ENCODE results near the gene SLC48A1. TPM values are rescaled to one million over a fixed set of nuclear protein-coding genes. Genes with fewer than 3 reads are reported as not detected.

SLC48A1 gene
- polyA plus RNA-seq, 3 donors, result 9.4 to 19.6 (median 15.8) TPM

DNA sequence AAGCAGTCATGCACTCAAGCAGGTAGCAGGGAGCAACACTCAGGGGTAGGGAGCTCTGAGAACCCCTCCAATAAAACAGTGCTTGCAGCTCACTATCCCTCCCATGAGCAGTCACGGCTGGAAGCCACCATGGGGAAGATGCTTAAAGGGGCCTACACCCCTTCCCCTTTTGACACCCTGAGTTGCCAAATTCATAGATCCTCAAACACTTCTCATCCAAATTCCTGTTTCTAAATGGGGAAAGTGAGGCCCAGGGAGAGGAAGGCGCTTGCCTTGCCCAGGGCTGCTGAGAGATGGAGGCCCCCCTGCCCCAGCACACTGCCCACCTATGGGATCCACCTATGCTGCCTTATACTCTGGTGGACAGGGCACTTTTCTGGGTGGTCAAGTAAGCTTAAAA is 40.5 kb upstream of the SLC48A1 start:
- H3K79me2 ChIP-seq (ENCODE audit: insufficient read depth, low read length), result no peaks in the 10 kb centered on the region
- DNase-seq, result peak in 2 of 3 donors; percentile 14 to 39

DNA sequence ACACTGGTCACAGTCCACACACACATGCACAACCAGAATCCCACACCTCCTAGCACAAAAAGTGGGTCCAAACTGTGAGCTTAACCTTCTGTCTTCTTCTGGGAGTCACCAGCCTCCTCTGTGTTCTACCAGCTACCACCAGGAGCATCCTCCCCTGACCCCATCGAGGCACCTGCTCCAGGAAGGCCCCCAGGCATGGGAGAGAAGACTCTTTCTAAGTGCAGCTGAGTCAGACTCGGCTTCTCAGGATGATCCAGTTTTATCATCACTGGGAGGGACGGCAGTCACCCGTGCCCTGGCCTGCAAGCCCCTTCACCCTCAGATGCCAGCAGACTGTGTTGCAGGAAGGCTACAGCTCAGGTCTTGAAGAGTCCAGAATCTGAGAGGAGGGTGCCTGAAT is 39.9 kb upstream of the SLC48A1 start:
- intact Hi-C loops (cut with micrococcal nuclease), result no loop called here
- H2AFZ ChIP-seq (ENCODE audit: insufficient read depth, low read depth, low read length, poor library complexity, severe bottlenecking), result no peak overlapping the region
- H3K36me3 ChIP-seq (replicated peaks in 1 of 2; ENCODE audit: control insufficient read depth in 1 of 2, insufficient read depth in 2 of 2, low read length in 2 of 2), result peaks cover 0 to 7% of the 10 kb centered on the region in 2 donors
- H3K9me3 Mint-ChIP-seq, result no peaks in the 10 kb centered on the region
- H3K9ac ChIP-seq (ENCODE audit: insufficient read depth, low read length, poor library complexity, severe bottlenecking), result no peak overlapping the region
- no peaks in the 10 kb centered on the region for H3K9me3 ChIP-seq (replicated peaks in 1 of 2; ENCODE audit: control insufficient read depth in 1 of 2, insufficient read depth in 1 of 2, low read length in 2 of 2)
- H3K27ac ChIP-seq (ENCODE audit: low read depth in 1 of 2, low read length in 2 of 2), result no peak overlapping the region
- DNase-seq, result no peak
- TF ChIP-seq, protein P1, sequence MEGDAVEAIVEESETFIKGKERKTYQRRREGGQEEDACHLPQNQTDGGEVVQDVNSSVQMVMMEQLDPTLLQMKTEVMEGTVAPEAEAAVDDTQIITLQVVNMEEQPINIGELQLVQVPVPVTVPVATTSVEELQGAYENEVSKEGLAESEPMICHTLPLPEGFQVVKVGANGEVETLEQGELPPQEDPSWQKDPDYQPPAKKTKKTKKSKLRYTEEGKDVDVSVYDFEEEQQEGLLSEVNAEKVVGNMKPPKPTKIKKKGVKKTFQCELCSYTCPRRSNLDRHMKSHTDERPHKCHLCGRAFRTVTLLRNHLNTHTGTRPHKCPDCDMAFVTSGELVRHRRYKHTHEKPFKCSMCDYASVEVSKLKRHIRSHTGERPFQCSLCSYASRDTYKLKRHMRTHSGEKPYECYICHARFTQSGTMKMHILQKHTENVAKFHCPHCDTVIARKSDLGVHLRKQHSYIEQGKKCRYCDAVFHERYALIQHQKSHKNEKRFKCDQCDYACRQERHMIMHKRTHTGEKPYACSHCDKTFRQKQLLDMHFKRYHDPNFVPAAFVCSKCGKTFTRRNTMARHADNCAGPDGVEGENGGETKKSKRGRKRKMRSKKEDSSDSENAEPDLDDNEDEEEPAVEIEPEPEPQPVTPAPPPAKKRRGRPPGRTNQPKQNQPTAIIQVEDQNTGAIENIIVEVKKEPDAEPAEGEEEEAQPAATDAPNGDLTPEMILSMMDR (IDR thresholded peaks at IDR 0.05), result no peak
- H4K20me1 ChIP-seq (ENCODE audit: insufficient read depth, low read length), result no peaks in the 10 kb centered on the region
- H3K4me2 ChIP-seq (replicated peaks; ENCODE audit: extremely low read depth, low read length, poor library complexity, severe bottlenecking), result no peak overlapping the region
- peak overlapping the region in 2 of 7 donors; percentile 6 to 18 for H3K27ac Mint-ChIP-seq
- peaks cover 22 to 29% of the 10 kb centered on the region in 2 donors for H3K4me1 ChIP-seq (ENCODE audit: control insufficient read depth in 1 of 2, insufficient read depth in 2 of 2, low read length in 2 of 2)
- no peaks in the 10 kb centered on the region for H3K79me2 ChIP-seq (ENCODE audit: insufficient read depth, low read length)
- H3K4me1 Mint-ChIP-seq, result peaks cover 30% of the 10 kb centered on the region
- H3K27me3 ChIP-seq (ENCODE audit: control insufficient read depth in 2 of 2, insufficient read depth in 2 of 2, low read length in 2 of 2), result no peaks in the 10 kb centered on the region
- no peak overlapping the region for H3K4me3 ChIP-seq (replicated peaks in 1 of 3; ENCODE audit: low read depth in 2 of 3, low read length in 3 of 3)
- H3K36me3 Mint-ChIP-seq, result peaks cover 2 to 9% of the 10 kb centered on the region in 2 donors
- no peak overlapping the region for H3K4me3 Mint-ChIP-seq
- peaks cover 1 to 5% (median 5%) of the 10 kb centered on the region in 3 donors for H3K27me3 Mint-ChIP-seq (ENCODE audit: low read depth in 3 of 3)
- WGBS (ENCODE audit: insufficient coverage), result 97% methylated on average over 3 of the region's 4 CpGs

More for the DNA sequence above, 40.5 kb upstream of the SLC48A1 start:
- Mint-ChIP-seq H3K4me3 (peak overlapping the region in 1 of 2 donors; percentile 56), H3K4me1 (peaks cover 30% of the 10 kb centered on the region), H3K9me3 (no peaks in the 10 kb centered on the region), H3K27ac (peak overlapping the region in 2 of 7 donors; percentile 10 to 43), H3K27me3 (ENCODE audit: low read depth in 3 of 3) (peaks cover 1 to 6% (median 5%) of the 10 kb centered on the region in 3 donors), H3K36me3 (peaks cover 6 to 11% of the 10 kb centered on the region in 2 donors)
- Histone ChIP-seq H2AFZ (ENCODE audit: insufficient read depth, low read depth, low read length, poor library complexity, severe bottlenecking) (no peak overlapping the region), H3K27ac (ENCODE audit: low read depth in 1 of 2, low read length in 2 of 2) (no peak overlapping the region), H3K27me3 (ENCODE audit: control insufficient read depth in 2 of 2, insufficient read depth in 2 of 2, low read length in 2 of 2) (no peaks in the 10 kb centered on the region), H3K36me3 (replicated peaks in 1 of 2; ENCODE audit: control insufficient read depth in 1 of 2, insufficient read depth in 2 of 2, low read length in 2 of 2) (peaks cover 0 to 7% of the 10 kb centered on the region in 2 donors), H3K9ac (ENCODE audit: insufficient read depth, low read length, poor library complexity, severe bottlenecking) (no peak overlapping the region), H3K4me1 (ENCODE audit: control insufficient read depth in 1 of 2, insufficient read depth in 2 of 2, low read length in 2 of 2) (peaks cover 22 to 29% of the 10 kb centered on the region in 2 donors), H3K4me2 (replicated peaks; ENCODE audit: extremely low read depth, low read length, poor library complexity, severe bottlenecking) (peak overlapping the region; percentile 4), H3K4me3 (replicated peaks in 1 of 3; ENCODE audit: low read depth in 2 of 3, low read length in 3 of 3) (no peak overlapping the region), H3K9me3 (replicated peaks in 1 of 2; ENCODE audit: control insufficient read depth in 1 of 2, insufficient read depth in 1 of 2, low read length in 2 of 2) (no peaks in the 10 kb centered on the region), H4K20me1 (ENCODE audit: insufficient read depth, low read length) (no peaks in the 10 kb centered on the region)
- intact Hi-C loops (cut with micrococcal nuclease), result no loop called here
- no CpG with 5 or more reads among the region's 2 CpGs for WGBS (ENCODE audit: insufficient coverage)
- TF ChIP-seq, protein P1 (IDR thresholded peaks at IDR 0.05), result no peak

Measured in CD14-positive monocyte (primary cell).